ENCODE data around the gene ERP27. TPM values are rescaled to one million over a fixed set of nuclear protein-coding genes. Genes with fewer than 3 reads are reported as not detected.

Gene ERP27
- total and polyA plus RNA-seq, 2 donors = 1.3 to 4.4 TPM

DNA sequence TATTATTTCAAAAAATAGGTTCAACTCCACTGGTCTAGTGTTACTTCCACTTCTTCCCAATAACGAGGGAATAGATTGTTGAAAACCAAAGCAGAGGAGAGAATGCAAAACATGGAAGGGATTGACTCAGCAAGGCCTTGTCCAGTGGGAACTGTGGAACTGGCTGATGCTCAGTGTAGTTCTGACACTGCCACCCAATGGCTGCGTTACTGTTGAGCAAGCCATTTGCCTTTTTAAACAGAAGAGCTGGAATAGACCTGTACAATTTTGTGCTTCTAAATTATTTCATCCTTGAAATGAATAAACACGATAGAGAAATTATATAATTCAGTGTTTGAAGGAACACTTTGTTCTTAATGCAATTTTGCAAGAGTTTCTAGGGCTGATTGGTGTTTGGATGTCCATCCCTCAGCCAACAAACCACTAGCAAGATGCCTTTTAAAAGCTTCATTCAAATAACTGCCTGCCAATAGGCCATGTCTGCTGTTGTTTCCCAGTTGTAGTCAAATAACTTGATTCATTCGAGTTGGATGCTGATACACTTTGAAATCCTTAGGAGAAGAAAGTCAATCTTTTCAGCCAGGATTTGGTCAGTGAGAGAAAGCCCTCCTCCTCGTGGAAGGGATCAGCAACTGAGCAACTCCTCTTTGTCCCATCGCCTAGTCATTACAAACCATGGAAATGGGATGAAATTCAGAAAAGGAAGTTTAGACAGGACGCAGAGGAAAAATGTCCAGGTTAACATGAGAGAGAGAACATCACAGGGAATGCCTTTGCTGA is 45.4 kb downstream of the ERP27 start:
- 93% methylated on average over 7 of the region's 7 CpGs for WGBS
- no peaks in the 10 kb centered on the region for H3K9me3 ChIP-seq (ENCODE audit: control insufficient read depth in 2 of 2, insufficient read depth in 1 of 2, low read length in 1 of 2)
- H3K27me3 ChIP-seq (ENCODE audit: control insufficient read depth in 2 of 2, insufficient read depth in 1 of 2, low read length in 1 of 2) = no peaks in the 10 kb centered on the region
- H3K27ac ChIP-seq (ENCODE audit: low read depth in 1 of 2, low read length in 1 of 2) = no peak overlapping the region
- H3K4me1 ChIP-seq (ENCODE audit: control insufficient read depth in 2 of 2, insufficient read depth in 2 of 2, low read length in 2 of 2) = no peaks in the 10 kb centered on the region
- no peak for DNase-seq (ENCODE audit: low read depth in 6 of 9, low spot score in 9 of 9)
- no peak overlapping the region for H3K4me3 ChIP-seq (ENCODE audit: low read length in 2 of 2)
- H3K36me3 ChIP-seq (ENCODE audit: control insufficient read depth in 2 of 2, insufficient read depth in 2 of 2, low read length in 1 of 2) = no peaks in the 10 kb centered on the region

GRCh38 chr12:14890701-14891100 is 47.6 kb downstream of the ERP27 start:
- WGBS = 92% methylated on average over 5 of the region's 5 CpGs
- no peaks in the 10 kb centered on the region for H3K36me3 ChIP-seq (ENCODE audit: control insufficient read depth in 2 of 2, insufficient read depth in 2 of 2, low read length in 1 of 2)
- no peak overlapping the region for H3K27ac ChIP-seq (ENCODE audit: low read depth in 1 of 2, low read length in 1 of 2)
- H3K4me3 ChIP-seq (ENCODE audit: low read length in 2 of 2) = no peak overlapping the region
- H3K9me3 ChIP-seq (ENCODE audit: control insufficient read depth in 2 of 2, insufficient read depth in 1 of 2, low read length in 1 of 2) = no peaks in the 10 kb centered on the region
- DNase-seq (ENCODE audit: low read depth in 6 of 9, low spot score in 9 of 9) = no peak
- H3K4me1 ChIP-seq (ENCODE audit: control insufficient read depth in 2 of 2, insufficient read depth in 2 of 2, low read length in 2 of 2) = peaks cover 0 to 3% of the 10 kb centered on the region in 2 donors
- H3K27me3 ChIP-seq (ENCODE audit: control insufficient read depth in 2 of 2, insufficient read depth in 1 of 2, low read length in 1 of 2) = no peaks in the 10 kb centered on the region

DNA sequence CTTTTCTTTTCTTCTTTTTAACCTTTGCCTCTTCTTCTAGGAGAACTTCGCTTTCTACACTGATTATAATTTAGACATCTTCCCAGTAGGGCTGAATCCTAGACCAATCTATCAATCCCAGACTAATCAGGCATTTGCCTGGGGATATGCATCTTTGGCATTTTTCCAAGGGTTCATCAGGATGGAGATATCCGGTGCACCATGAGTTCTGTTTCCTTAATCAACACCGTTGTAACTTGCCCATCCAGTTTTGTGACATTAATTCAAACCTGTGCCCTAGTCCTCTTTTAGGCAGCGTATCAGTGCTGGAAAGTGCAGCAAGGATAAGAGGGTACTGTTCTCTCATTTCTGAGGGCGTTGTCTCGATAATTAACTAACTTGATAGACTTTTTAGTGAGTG is 52.1 kb downstream of the ERP27 start:
- WGBS = 90% methylated on average over 6 of the region's 6 CpGs
- H3K4me3 ChIP-seq (ENCODE audit: low read length in 2 of 2) = no peak overlapping the region

DNA sequence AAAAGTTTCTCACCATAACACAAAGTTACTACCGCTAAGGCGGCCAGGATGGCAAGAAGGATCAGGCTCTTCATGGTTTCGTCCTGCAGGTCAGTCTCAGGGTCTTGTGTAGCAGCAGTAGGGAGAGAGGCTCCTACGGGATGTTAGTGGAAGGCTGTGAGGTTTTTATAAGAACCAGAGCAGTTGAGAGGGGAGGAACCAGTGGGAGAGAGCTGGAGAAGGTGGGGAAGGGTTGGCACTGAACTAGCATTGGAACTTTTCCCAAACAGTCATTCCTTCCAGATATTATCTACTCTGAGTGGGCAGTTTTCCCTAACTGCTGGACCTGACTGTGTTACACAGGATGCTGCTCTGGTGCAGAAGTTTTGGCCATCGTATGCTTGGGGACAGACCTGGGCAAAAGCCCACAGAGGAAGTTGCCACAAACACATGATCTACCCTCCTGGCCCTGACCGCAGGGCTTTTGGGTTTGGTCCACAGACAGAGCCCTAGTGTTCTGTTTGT is 52.6 kb downstream of the ERP27 start, which contains the start of gene MGP:
MGP (minus strand) TSS at position 137 of the 504 bp plus-strand sequence; CDS start at position 74, 63 bp downstream.
- peak within 1 kb of the TSS in 1 of 2 donors; percentile 61 for H3K27ac ChIP-seq (ENCODE audit: low read depth in 1 of 2, low read length in 1 of 2)
- peaks cover 3 to 9% of the 10 kb centered on the region in 2 donors for H3K4me1 ChIP-seq (ENCODE audit: control insufficient read depth in 2 of 2, insufficient read depth in 2 of 2, low read length in 2 of 2)
- no peaks in the 10 kb centered on the region for H3K36me3 ChIP-seq (ENCODE audit: control insufficient read depth in 2 of 2, insufficient read depth in 2 of 2, low read length in 1 of 2)
- WGBS = 74% methylated on average over 6 of the region's 6 CpGs
- H3K9me3 ChIP-seq (ENCODE audit: control insufficient read depth in 2 of 2, insufficient read depth in 1 of 2, low read length in 1 of 2) = no peaks in the 10 kb centered on the region
- DNase-seq (ENCODE audit: low read depth in 6 of 9, low spot score in 9 of 9) = no peak
- no peaks in the 10 kb centered on the region for H3K27me3 ChIP-seq (ENCODE audit: control insufficient read depth in 2 of 2, insufficient read depth in 1 of 2, low read length in 1 of 2)
- H3K4me3 ChIP-seq (ENCODE audit: low read length in 2 of 2) = no peak within 1 kb of the TSS

More for the DNA sequence above, 52.1 kb downstream of the ERP27 start:
- Histone ChIP-seq H3K27me3 (ENCODE audit: control insufficient read depth in 2 of 2, insufficient read depth in 1 of 2, low read length in 1 of 2) (no peaks in the 10 kb centered on the region), H3K4me1 (ENCODE audit: control insufficient read depth in 2 of 2, insufficient read depth in 2 of 2, low read length in 2 of 2) (peaks cover 3 to 9% of the 10 kb centered on the region in 2 donors), H3K9me3 (ENCODE audit: control insufficient read depth in 2 of 2, insufficient read depth in 1 of 2, low read length in 1 of 2) (no peaks in the 10 kb centered on the region), H3K36me3 (ENCODE audit: control insufficient read depth in 2 of 2, insufficient read depth in 2 of 2, low read length in 1 of 2) (no peaks in the 10 kb centered on the region), H3K27ac (ENCODE audit: low read depth in 1 of 2, low read length in 1 of 2) (no peak overlapping the region)
- no peak for DNase-seq (ENCODE audit: low read depth in 6 of 9, low spot score in 9 of 9)

DNA sequence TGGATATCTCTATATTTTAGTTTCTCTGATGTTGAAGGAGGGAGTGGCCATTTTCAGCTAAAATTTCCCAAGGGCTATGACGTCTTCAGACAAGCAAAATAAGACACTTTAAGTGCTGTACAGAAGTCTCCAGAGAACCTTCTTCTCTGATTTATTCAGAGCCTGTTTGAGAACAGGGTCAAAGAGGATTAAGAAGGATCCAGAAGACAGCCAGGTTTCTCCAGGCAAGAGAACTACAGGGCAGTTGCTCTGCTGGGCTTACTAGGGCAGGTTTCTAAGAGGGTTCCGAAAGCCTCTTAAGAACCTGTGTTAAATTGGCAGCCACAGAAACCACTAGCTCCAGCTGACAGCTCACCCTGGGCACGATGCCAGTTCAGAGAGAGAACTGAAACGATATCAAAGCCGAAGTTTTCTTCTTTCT is 53.9 kb downstream of the ERP27 start:
- Histone ChIP-seq H3K9me3 (ENCODE audit: control insufficient read depth in 2 of 2, insufficient read depth in 1 of 2, low read length in 1 of 2) (no peaks in the 10 kb centered on the region), H3K36me3 (ENCODE audit: control insufficient read depth in 2 of 2, insufficient read depth in 2 of 2, low read length in 1 of 2) (no peaks in the 10 kb centered on the region), H3K4me1 (ENCODE audit: control insufficient read depth in 2 of 2, insufficient read depth in 2 of 2, low read length in 2 of 2) (peaks cover 3 to 9% of the 10 kb centered on the region in 2 donors), H3K27me3 (ENCODE audit: control insufficient read depth in 2 of 2, insufficient read depth in 1 of 2, low read length in 1 of 2) (no peaks in the 10 kb centered on the region), H3K4me3 (ENCODE audit: low read length in 2 of 2) (peak overlapping the region in 1 of 2 donors; percentile 9), H3K27ac (ENCODE audit: low read depth in 1 of 2, low read length in 1 of 2) (peak overlapping the region in 1 of 2 donors; percentile 61)
- 1% methylated on average over 5 of the region's 5 CpGs for WGBS
- DNase-seq (ENCODE audit: low read depth in 6 of 9, low spot score in 9 of 9) = peak; percentile 29 to 88 (median 64)

DNA sequence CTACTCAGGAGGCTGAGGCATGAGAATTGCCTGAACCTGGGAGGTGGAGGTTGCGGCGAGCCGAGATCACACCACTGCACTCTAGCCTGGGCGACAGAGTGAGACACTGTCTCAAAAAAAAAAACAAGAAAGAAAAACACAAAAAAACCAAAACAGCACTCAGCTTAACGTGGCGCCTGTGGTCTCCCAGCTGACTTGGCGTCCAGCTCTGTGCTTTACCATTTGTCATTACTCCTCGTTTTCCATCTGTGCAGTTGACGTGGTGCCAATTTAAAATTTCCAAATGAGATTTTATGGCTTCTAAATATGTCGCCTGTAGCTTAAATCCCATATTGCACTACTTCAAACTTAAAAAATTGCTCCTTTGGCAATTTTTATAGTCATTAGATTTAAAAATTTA is 54.7 kb downstream of the ERP27 start:
- no peak for DNase-seq (ENCODE audit: low read depth in 6 of 9, low spot score in 9 of 9)
- H3K27ac ChIP-seq (ENCODE audit: low read depth in 1 of 2, low read length in 1 of 2) = no peak overlapping the region
- peaks cover 3 to 9% of the 10 kb centered on the region in 2 donors for H3K4me1 ChIP-seq (ENCODE audit: control insufficient read depth in 2 of 2, insufficient read depth in 2 of 2, low read length in 2 of 2)
- 91% methylated on average over 10 of the region's 10 CpGs for WGBS
- H3K4me3 ChIP-seq (ENCODE audit: low read length in 2 of 2) = no peak overlapping the region
- H3K9me3 ChIP-seq (ENCODE audit: control insufficient read depth in 2 of 2, insufficient read depth in 1 of 2, low read length in 1 of 2) = no peaks in the 10 kb centered on the region
- no peaks in the 10 kb centered on the region for H3K27me3 ChIP-seq (ENCODE audit: control insufficient read depth in 2 of 2, insufficient read depth in 1 of 2, low read length in 1 of 2)
- no peaks in the 10 kb centered on the region for H3K36me3 ChIP-seq (ENCODE audit: control insufficient read depth in 2 of 2, insufficient read depth in 2 of 2, low read length in 1 of 2)

DNA sequence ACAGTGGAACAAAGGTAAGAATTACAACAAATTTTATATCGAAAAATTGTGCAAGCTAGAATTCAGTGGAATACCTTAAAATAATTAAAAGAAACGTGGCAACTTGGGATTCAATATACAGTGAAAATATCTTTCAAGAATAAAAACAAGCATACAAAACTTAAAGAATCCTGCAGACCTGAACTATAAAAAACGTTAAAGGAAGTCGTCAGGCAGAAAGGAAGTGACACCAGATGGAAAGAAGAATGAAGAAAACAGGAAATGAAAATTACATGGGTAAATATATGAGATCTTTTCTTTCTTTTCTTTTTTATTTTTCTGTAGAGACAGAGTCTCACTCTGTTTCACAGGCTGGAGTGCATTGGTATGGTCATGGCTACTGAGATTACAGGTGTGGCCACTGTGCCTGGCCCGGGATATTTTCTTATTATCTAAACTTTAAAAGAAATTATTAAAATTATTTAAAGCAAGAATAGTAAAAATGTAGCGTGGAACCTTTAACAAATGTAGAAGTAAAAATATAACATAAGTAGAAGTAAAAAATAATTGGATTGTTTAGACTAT is 57.4 kb downstream of the ERP27 start:
- Histone ChIP-seq H3K4me1 (ENCODE audit: control insufficient read depth in 2 of 2, insufficient read depth in 2 of 2, low read length in 2 of 2) (peaks cover 3 to 9% of the 10 kb centered on the region in 2 donors), H3K9me3 (ENCODE audit: control insufficient read depth in 2 of 2, insufficient read depth in 1 of 2, low read length in 1 of 2) (no peaks in the 10 kb centered on the region), H3K36me3 (ENCODE audit: control insufficient read depth in 2 of 2, insufficient read depth in 2 of 2, low read length in 1 of 2) (no peaks in the 10 kb centered on the region), H3K27ac (ENCODE audit: low read depth in 1 of 2, low read length in 1 of 2) (no peak overlapping the region), H3K4me3 (ENCODE audit: low read length in 2 of 2) (no peak overlapping the region), H3K27me3 (ENCODE audit: control insufficient read depth in 2 of 2, insufficient read depth in 1 of 2, low read length in 1 of 2) (no peaks in the 10 kb centered on the region)
- 70% methylated on average over 6 of the region's 6 CpGs for WGBS
- no peak for DNase-seq (ENCODE audit: low read depth in 6 of 9, low spot score in 9 of 9)

GRCh38 chr12:14879222-14879933 is 59.0 kb downstream of the ERP27 start:
- H3K9me3 ChIP-seq (ENCODE audit: control insufficient read depth in 2 of 2, insufficient read depth in 1 of 2, low read length in 1 of 2) = no peaks in the 10 kb centered on the region
- 97% methylated on average over 8 of the region's 8 CpGs for WGBS
- no peak overlapping the region for H3K4me3 ChIP-seq (ENCODE audit: low read length in 2 of 2)
- DNase-seq (ENCODE audit: low read depth in 6 of 9, low spot score in 9 of 9) = no peak
- no peaks in the 10 kb centered on the region for H3K36me3 ChIP-seq (ENCODE audit: control insufficient read depth in 2 of 2, insufficient read depth in 2 of 2, low read length in 1 of 2)
- H3K27me3 ChIP-seq (ENCODE audit: control insufficient read depth in 2 of 2, insufficient read depth in 1 of 2, low read length in 1 of 2) = no peaks in the 10 kb centered on the region
- H3K27ac ChIP-seq (ENCODE audit: low read depth in 1 of 2, low read length in 1 of 2) = no peak overlapping the region
- H3K4me1 ChIP-seq (ENCODE audit: control insufficient read depth in 2 of 2, insufficient read depth in 2 of 2, low read length in 2 of 2) = peaks cover under 1 to 1% of the 10 kb centered on the region in 2 donors

DNA sequence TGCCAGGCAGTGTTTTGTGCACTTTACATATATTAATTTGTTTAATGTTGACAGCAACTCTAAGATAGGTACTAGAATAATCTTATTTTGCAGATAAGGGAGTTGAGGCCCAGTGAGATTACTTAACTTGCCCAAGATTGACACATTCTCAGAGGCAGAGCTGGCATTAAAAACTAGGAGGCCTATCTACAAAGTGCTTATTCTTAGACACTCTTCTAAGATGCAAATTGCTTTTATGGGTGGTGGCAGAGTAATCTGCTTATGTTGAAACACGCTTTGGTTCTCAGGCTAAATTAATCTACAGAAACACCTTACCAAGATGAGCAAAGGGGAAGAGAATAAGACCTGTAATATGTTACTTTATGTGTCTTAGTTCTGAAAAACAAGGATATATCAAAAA is 59.8 kb downstream of the ERP27 start:
- no peak for DNase-seq (ENCODE audit: low read depth in 6 of 9, low spot score in 9 of 9)
- WGBS = 99% methylated on average over 1 of the region's 1 CpG
- Histone ChIP-seq H3K36me3 (ENCODE audit: control insufficient read depth in 2 of 2, insufficient read depth in 2 of 2, low read length in 1 of 2) (no peaks in the 10 kb centered on the region), H3K9me3 (ENCODE audit: control insufficient read depth in 2 of 2, insufficient read depth in 1 of 2, low read length in 1 of 2) (no peaks in the 10 kb centered on the region), H3K27me3 (ENCODE audit: control insufficient read depth in 2 of 2, insufficient read depth in 1 of 2, low read length in 1 of 2) (no peaks in the 10 kb centered on the region), H3K27ac (ENCODE audit: low read depth in 1 of 2, low read length in 1 of 2) (no peak overlapping the region), H3K4me3 (ENCODE audit: low read length in 2 of 2) (no peak overlapping the region), H3K4me1 (ENCODE audit: control insufficient read depth in 2 of 2, insufficient read depth in 2 of 2, low read length in 2 of 2) (no peaks in the 10 kb centered on the region)
